GM21576 (cell line): ENCODE results near the gene PKD1.
"Not testable (repeated sequence)": the region's sequence is repeated elsewhere in the genome, so short reads cannot be mapped to it uniquely, and the experiment has no call there.

Experiments used
- ATAC-seq: cut with Tn5 transposase; IDR thresholded peaks from one replicate; pipeline ENCODE4 v1.9.1; 2021; ENCODE audit warnings: mild to moderate bottlenecking, moderate library complexity; ENCODE audit not compliant: unreplicated experiment

The PKD1 gene

GRCh38 chr16:2110332-2111008 lies 25.2 kb downstream of the PKD1 start:
- not testable (repeated sequence) for ATAC-seq

GRCh38 chr16:2109872-2110271 lies 25.8 kb downstream of the PKD1 start:
- not testable (repeated sequence) for ATAC-seq

DNA sequence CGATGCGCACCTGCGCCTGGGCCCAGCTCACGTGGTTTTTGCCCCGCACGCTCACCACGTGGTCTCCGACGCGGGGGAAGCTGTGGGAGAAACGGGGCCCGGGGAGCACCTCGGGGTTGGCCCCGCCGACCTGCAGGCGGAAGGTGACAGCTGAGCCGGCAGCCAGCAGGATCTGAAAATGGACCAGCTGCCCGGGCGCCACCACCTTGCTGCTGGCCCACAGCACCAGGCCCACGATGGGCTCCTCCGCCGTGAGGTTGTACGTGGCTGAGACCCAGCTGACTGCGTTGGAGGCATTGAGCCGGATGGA lies 26.5 kb downstream of the PKD1 start:
- not testable (repeated sequence) for ATAC-seq

DNA sequence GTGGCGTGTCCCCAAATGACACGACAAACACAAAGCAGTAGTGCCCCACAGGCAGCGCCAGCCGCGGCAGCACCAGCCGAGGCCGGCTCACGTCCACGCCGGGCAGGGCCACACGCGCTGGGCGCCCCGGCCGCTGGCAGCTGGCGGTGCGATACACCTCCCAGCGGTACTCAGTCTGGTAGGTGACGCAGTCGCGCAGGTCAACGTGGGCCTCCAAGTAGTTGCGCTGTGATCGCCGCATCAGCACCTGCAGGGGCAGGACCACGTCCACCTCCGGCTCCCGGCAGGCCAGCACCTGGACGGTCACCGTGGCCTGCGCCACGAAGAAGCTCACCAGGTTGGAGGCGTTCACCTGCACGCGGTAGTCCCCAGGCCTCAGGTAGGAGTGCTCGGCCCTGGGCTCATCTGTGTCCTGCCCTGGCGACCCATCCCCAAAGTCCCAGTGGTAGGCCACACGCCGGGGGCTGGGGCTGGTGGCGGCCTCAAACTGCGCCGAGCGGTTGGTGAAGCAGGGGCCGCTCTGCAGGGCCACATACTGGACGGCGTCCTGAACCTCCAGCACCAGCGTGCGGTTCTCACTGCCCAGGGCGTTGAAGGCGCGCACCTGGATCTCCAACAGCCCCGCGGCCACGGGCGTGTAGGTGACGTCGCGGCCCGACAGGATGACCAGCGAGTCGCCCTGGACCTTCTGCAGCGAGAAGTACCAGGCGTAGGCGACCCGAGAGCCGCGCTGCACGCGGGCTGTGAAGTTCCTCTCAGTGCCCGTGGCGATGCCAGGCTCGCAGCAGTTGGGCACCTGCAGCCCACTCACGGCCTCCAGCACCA lies 27.0 kb downstream of the PKD1 start:
- not testable (repeated sequence) for ATAC-seq

DNA sequence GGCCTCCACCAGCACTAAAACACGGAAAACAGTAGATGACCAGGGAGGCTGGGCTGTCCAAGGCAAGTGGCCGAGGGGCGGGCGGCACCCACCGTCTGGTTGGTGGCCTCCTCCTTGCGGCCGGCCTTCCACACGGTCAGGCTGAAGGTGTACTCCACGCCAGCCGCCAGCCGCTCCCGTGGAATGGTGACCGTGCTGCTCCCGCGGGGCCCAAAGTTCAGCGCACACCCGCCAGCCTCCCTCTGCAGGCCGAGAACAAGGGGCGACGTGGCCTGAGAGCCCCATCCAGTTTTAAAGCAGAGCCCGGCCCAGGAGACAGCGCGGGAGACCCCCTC lies 27.9 kb downstream of the PKD1 start:
- ATAC-seq = not testable (repeated sequence)

GRCh38 chr16:2107121-2107790 lies 28.4 kb downstream of the PKD1 start:
- ATAC-seq = not testable (repeated sequence)

- ATAC-seq = not testable (repeated sequence)
Measured at GRCh38 chr16:2106211-2106610, 29.5 kb downstream of the PKD1 start.

DNA sequence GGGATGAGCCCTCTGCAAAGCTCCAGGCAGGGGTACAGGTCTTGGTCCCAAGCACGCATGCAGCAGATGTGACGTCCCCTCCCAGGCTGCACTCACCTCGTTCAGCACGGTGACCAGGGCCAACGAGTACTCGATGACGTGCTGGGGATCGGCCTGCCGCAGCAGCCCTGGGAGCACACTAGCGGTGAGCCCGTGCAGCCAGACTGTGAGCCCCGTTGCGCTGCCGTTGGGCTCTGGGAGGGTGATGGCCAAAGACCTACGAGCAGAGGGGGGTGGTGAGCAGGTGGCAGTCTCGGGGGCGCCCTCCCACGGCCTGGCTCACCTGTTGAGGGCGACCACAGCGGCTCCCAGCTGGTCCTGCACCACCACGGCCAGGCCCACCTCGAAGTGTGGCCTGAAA lies 29.9 kb downstream of the PKD1 start:
- not testable (repeated sequence) for ATAC-seq

DNA sequence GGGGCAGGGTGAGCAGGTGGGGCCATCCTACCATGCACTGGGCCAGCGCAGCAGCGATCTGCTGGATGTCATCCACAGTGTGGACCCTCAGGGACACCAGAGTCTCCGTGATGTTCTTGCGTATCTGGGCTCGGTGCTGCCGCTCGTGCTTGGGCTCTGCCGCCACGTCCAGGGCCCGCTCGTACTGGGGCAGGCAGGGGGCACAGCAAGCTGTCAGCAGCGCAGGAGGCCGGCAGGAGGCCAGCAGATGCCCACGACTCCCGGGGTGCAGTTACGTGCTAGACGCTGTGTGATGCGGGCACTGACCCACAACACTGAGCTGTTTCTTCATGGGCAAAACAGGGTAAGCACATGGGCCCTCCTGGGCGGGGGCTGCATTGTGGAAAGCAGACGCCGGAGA lies 30.4 kb downstream of the PKD1 start:
- not testable (repeated sequence) for ATAC-seq

DNA sequence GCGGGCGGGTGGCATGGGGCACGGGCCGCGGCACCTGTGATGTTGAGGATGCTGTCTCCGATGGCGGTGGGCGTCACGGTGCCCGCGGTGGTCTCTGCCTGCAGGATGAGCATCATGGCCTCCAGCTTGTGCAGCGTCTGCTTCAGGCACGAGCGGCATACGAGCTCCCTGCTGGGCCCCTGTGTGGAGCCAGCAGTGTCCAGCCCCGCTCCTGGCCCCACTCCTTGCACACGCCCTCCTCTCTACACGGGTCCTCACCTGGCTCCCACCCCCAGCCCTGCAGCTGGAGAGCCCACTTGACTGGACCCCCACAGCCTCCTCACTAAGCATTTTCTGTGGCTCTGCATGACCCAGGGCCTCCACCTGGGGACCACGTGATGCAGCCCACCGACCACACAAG lies 31.2 kb downstream of the PKD1 start:
- not testable (repeated sequence) for ATAC-seq

- no peak for ATAC-seq
Measured at GRCh38 chr16:2102471-2102870, 33.2 kb downstream of the PKD1 start.

DNA sequence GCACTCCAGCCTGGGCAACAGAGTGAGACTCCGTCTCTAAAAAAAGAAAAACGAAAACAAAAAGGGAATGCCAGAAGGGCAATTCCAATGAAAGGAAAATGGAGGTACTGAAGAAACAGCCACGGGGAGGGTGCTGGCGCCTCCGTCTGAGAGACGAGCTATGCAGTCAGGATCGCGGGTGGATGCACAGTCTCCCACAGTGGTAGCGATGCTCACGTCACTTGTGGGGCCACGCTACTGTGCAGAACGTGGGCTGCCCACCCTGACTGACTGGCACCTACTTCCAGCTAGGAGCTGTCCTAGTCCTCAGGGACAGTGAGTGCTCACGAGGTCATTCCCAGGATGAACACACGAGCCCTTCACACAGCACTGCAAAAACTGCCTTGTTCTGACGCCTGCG lies 34.1 kb downstream of the PKD1 start:
- ATAC-seq = not testable (repeated sequence)

GRCh38 chr16:2097689-2098088 lies 38.0 kb downstream of the PKD1 start:
- not testable (repeated sequence) for ATAC-seq

- ATAC-seq = no peak
Measured at GRCh38 chr16:2096853-2097595, 38.7 kb downstream of the PKD1 start.

GRCh38 chr16:2095918-2096582 lies 39.6 kb downstream of the PKD1 start:
- no peak for ATAC-seq

DNA sequence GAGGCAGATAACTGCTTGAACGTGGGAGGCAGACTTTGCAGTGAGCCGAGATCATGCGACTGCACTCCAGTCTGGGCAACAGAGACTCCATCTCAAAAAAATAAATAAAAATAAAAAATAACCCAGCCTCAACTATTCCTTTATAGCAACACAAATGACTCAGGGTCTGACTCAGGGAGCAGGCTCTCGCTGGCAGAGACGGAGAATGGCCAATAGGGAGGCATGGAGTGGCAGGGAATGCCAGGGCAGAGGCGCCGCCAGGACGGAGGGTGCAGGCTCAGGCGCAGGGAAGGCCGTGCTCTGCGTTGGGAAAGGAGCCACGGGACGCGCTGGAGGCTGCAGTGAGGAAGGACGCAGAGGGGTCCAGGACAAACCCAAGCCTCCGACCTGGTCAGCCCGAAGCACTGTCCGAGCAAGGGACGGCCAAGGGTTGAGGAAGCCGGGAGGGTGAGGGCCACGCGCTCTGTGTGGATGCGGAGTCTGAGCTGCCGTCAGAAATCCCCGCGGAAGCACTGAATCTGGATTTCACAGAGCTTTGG lies 40.3 kb downstream of the PKD1 start:
- no peak for ATAC-seq

DNA sequence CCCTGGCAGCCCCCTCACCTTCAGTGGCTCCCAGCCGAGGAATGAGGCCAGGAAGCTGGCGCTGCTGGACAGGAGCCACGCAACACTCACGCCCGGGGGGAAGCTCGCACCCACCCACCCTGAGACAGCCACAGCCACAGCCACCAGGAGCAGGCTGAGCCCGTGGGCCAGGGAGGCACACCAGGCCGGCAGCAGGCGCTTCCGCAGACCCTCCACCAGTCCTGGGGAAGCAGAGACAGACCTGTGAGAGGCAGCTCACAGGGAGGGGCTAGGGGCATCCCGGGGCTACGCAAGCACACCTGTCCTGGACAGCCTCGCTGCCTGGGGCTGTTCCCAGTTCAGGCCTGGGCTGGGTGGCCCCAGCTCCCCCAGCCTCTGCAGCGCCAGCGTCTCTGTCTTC lies 41.9 kb downstream of the PKD1 start:
- no peak for ATAC-seq

DNA sequence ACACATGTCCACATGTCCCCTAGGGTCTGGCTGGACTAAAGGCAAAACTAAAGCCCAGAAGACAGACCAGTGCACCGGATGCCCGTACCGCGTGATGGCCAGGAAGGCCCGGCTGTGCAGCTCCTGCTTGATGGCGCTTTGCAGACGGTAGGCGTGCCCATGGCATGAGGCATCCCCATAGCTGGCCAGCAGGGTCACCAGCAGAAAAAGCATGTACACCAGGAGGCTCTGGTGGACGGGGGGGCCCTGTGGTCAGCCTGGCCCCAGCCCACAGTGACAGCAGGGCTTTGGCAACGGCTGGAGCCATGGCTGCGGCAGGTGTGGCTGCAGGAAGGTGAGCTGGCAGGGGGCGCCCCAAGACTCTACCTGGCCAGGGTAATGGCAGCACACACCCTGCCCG lies 42.8 kb downstream of the PKD1 start:
- ATAC-seq = no peak

DNA sequence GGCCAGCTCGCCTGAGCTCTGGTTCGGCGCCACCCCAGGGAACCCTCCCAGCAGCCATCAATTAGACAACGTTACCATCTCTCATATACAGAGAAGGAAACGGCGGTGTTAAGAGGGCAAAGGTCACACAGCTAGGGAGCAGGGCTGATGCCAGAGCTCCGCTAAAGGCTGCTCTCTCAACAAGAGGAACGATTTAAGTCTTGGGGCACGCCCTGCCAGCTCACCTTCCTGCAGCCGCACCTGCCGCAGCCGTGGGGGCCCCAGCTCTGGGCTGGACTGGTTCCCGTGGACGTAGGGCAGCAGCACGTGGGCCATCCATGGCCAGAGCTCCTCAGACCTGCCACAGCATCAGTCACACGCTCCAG lies 43.5 kb downstream of the PKD1 start:
- ATAC-seq = no peak

GRCh38 chr16:2091547-2092255 lies 44.0 kb downstream of the PKD1 start:
- ATAC-seq = no peak
